Measurements from ENCODE around the gene GRM8.

DNA sequence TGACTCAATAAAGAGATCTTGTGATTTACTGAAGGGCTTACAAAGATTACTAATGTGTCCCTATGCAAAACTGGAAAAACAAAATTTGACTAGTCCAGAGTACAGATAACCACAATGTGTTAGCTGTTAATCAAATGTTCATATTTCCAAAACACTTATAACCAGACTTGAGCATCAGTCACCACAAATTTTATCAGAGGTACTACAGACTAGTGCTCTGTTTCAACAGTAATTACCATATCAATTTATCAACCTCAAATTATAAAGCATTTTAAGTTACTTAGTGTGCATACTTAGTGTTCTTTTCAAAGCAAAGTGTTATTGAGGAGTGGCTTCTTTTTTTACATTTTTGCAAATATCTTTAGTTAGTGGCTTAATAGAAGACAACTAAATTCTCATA is 765.9 kb downstream of the GRM8 start:
- TF ChIP-seq CTCF (IDR thresholded peaks at IDR 0.05) (no peak), MAX (IDR thresholded peaks at IDR 0.05) (no peak), ATOH8 (CRISPR knock-in tag; IDR thresholded peaks at IDR 0.05; ENCODE audit: low read depth) (no peak), FOSL2 (IDR thresholded peaks at IDR 0.05) (no peak), FOSL2 (CRISPR knock-in tag; IDR thresholded peaks at IDR 0.05) (no peak), ZSCAN20 (CRISPR knock-in tag; IDR thresholded peaks at IDR 0.05) (no peak), CHD2 (IDR thresholded peaks at IDR 0.05; ENCODE audit: low read length, partially characterized antibody) (no peak), CHD4 (IDR thresholded peaks at IDR 0.05; ENCODE audit: borderline replicate concordance) (no peak), JUNB (IDR thresholded peaks at IDR 0.05) (no peak), KDM1A (IDR thresholded peaks at IDR 0.05; ENCODE audit: low read depth) (no peak), CBX8 (IDR thresholded peaks at IDR 0.05) (no peak), REST (IDR thresholded peaks at IDR 0.05) (no peak), EP300 (IDR thresholded peaks at IDR 0.05) (no peak), RAD21 (conservative IDR thresholded peaks at IDR 0.05 in 1 of 2, IDR thresholded peaks at IDR 0.05 in 1 of 2) (no peak), CBX2 (IDR thresholded peaks at IDR 0.05; ENCODE audit: borderline replicate concordance, low read depth) (no peak)
